Naive B cell (primary cell): ENCODE measurements around the gene NAA38. TPM values are rescaled to one million over a fixed set of nuclear protein-coding genes. Genes with fewer than 3 reads are reported as not detected.

Source experiments
- ATAC-seq, 2 donors: fragments of 150-1000 bp; cut with Tn5 transposase; 2 replicates each; pipeline ENCODE4 v1.10.0; 2021; ENCODE audit warnings: low read depth in 2 of 2, mild to moderate bottlenecking in 2 of 2, moderate library complexity in 2 of 2
- DNase-seq: peaks from one replicate; pipeline ENCODE4 v3.0.0; 2022
- H3K27ac Mint-ChIP-seq, 6 donors: one replicate each; pipeline ENCODE4 v1.8.0; 2020 to 2022; ENCODE audit warnings: mild to moderate bottlenecking in 6 of 6, mixed read lengths in 6 of 6, moderate library complexity in 5 of 6, inconsistent platforms in 2 of 6
- H3K27me3 Mint-ChIP-seq, 3 donors: one replicate each; pipeline ENCODE4 v1.8.0; 2021 to 2022; ENCODE audit warnings: mixed read lengths in 3 of 3, mild to moderate bottlenecking in 1 of 3
- H3K36me3 Mint-ChIP-seq, 2 donors: one replicate each; pipeline ENCODE4 v1.8.0; 2020 to 2022; ENCODE audit warnings: mixed read lengths in 2 of 2, inconsistent platforms in 1 of 2, mild to moderate bottlenecking in 1 of 2
- H3K4me1 Mint-ChIP-seq, 3 donors: one replicate each; pipeline ENCODE4 v1.8.0; 2020 to 2022; ENCODE audit warnings: mixed read lengths in 3 of 3, inconsistent platforms in 1 of 3, mild to moderate bottlenecking in 1 of 3, moderate library complexity in 1 of 3
- H3K4me3 Mint-ChIP-seq, 8 donors: one replicate each; pipeline ENCODE4 v1.8.0; 2020 to 2022; ENCODE audit warnings: mild to moderate bottlenecking in 8 of 8, mixed read lengths in 8 of 8, moderate library complexity in 8 of 8, inconsistent platforms in 2 of 8
- H3K9me3 Mint-ChIP-seq, 7 donors: one replicate each; pipeline ENCODE4 v1.8.0; 2020 to 2022; ENCODE audit warnings: mixed read lengths in 7 of 7, mild to moderate bottlenecking in 5 of 7, inconsistent platforms in 2 of 7, moderate library complexity in 1 of 7
- polyA plus RNA-seq, 6 donors: library from polyadenylated mRNA; unstranded; fragments of 300-500 nt; fragmentation: Illumina TruSeq; gene quantifications; one replicate each; pipeline ENCODE4 v1.2.3, GENCODE V29; 2021; ENCODE audit warnings: low read depth in 6 of 6

The NAA38 gene
- polyA plus RNA-seq, 6 donors from 2014 or later: 121 to 158 (median 136) TPM

DNA sequence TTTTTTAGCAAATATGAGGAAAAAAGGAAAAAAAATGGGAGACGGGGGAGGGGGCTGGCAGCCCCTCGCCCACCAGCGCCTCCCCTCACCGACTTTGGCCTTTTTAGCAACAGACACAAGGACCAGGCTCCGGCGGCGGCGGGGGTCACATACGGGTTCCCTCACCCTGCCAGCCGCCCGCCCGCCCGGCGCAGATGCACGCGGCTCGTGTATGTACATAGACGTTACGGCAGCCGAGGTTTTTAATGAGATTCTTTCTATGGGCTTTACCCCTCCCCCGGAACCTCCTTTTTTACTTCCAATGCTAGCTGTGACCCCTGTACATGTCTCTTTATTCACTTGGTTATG is 3.7 kb downstream of the NAA38 start:
- H3K27me3 Mint-ChIP-seq: no peaks in the 10 kb centered on the region
- peaks cover 15 to 20% (median 17%) of the 10 kb centered on the region in 3 donors for H3K4me1 Mint-ChIP-seq
- peak overlapping the region in 2 of 8 donors; percentile 10 to 42 for H3K4me3 Mint-ChIP-seq
- no peak for DNase-seq
- no peak for ATAC-seq
- peak overlapping the region in 3 of 6 donors; percentile 38 to 74 (median 62) for H3K27ac Mint-ChIP-seq
- no peaks in the 10 kb centered on the region for H3K36me3 Mint-ChIP-seq
- H3K9me3 Mint-ChIP-seq: no peaks in the 10 kb centered on the region

DNA sequence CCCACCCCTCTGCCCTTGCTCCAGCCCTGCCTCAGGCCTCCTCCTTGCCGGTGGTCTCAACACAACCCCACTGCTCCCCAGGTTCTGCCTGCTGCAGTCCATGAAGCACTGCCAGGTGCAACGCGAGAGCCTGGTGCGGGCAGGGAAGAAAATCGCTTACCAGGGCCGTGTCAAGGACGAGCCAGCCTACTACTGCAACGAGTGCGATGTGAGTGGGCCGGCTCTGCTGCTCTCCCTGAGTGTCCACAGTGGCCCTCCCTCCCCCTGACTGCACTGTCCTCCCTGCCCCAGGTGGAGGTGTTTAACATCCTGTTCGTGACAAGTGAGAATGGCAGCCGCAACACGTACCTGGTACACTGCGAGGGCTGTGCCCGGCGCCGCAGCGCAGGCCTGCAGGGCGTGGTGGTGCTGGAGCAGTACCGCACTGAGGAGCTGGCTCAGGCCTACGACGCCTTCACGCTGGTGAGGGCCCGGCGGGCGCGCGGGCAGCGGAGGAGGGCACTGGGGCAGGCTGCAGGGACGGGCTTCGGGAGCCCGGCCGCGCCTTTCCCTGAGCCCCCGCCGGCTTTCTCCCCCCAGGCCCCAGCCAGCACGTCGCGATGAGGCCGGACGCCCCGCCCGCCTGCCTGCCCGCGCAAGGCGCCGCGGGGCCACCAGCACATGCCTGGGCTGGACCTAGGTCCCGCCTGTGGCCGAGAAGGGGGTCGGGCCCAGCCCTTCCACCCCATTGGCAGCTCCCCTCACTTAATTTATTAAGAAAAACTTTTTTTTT is 4.3 kb downstream of the NAA38 start:
- no peaks in the 10 kb centered on the region for H3K36me3 Mint-ChIP-seq
- H3K27me3 Mint-ChIP-seq: no peaks in the 10 kb centered on the region
- peaks cover 15 to 22% (median 17%) of the 10 kb centered on the region in 3 donors for H3K4me1 Mint-ChIP-seq
- H3K9me3 Mint-ChIP-seq: no peaks in the 10 kb centered on the region
- ATAC-seq (no peak), DNase-seq (peak; percentile 26)
- peak overlapping the region in 3 of 6 donors; percentile 73 to 88 (median 81) for H3K27ac Mint-ChIP-seq
- peak overlapping the region in 1 of 8 donors; percentile 85 for H3K4me3 Mint-ChIP-seq

DNA sequence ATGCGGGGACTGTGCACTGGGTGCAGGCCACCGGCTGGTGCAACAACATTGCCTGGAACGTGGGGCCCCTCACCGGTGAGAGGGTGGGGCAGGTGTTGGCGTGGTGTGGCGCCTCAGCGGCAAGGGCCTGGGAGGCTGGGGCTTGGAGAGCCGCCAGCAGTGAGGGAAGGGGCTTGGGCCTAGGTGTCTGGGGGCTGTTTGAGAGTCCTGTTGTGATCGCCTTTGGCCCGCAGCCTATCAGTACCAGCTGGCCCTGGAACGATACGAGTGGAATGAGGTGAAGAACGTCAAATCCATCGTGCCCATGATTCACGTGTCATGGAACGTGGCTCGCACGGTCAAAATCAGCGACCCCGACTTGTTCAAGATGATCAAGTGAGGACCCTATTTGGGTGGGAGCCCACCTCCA is 5.1 kb downstream of the NAA38 start:
- H3K4me3 Mint-ChIP-seq: peak overlapping the region in 2 of 8 donors; percentile 80 to 85
- no peaks in the 10 kb centered on the region for H3K9me3 Mint-ChIP-seq
- peaks cover 15 to 22% (median 17%) of the 10 kb centered on the region in 3 donors for H3K4me1 Mint-ChIP-seq
- DNase-seq (no peak), ATAC-seq (no peak)
- H3K27ac Mint-ChIP-seq: peak overlapping the region in 4 of 6 donors; percentile 73 to 92 (median 89)
- H3K27me3 Mint-ChIP-seq: no peaks in the 10 kb centered on the region
- H3K36me3 Mint-ChIP-seq: no peaks in the 10 kb centered on the region

DNA sequence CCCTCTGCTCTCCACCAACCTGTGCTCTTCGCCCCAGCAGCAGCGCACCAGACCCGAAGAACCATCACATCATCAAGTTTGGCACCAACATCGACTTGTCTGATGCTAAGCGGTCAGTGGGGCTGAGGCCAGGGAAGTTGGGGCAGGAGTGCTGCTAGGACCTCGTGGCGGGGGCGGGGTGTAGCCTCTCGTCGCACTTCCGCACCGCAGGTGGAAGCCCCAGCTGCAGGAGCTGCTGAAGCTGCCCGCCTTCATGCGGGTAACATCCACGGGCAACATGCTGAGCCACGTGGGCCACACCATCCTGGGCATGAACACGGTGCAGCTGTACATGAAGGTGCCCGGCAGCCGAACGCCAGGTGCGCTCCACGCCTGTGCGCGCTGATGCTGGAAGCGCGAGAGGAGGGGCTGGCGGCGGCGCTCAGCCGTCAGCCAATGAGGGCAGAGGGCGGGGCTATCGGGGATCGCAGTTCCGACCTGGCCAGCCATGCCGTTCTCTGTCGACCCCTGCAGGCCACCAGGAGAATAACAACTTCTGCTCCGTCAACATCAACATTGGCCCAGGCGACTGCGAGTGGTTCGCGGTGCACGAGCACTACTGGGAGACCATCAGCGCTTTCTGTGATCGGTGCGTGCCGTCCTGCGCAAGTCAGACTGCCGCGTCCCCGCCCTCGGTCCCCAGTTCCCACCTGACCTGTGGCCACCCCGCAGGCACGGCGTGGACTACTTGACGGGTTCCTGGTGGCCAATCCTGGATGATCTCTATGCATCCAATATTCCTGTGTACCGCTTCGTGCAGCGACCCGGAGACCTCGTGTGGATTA is 5.7 kb downstream of the NAA38 start:
- H3K27ac Mint-ChIP-seq: peak overlapping the region; percentile 87 to 97 (median 91)
- H3K4me1 Mint-ChIP-seq: peaks cover 15 to 22% (median 17%) of the 10 kb centered on the region in 3 donors
- DNase-seq: peak; percentile 95
- peak; percentile 78 to 86 for ATAC-seq
- H3K27me3 Mint-ChIP-seq: no peaks in the 10 kb centered on the region
- H3K4me3 Mint-ChIP-seq: peak overlapping the region; percentile 56 to 85 (median 77)
- H3K9me3 Mint-ChIP-seq: no peaks in the 10 kb centered on the region
- peaks cover 0 to 4% of the 10 kb centered on the region in 2 donors for H3K36me3 Mint-ChIP-seq

DNA sequence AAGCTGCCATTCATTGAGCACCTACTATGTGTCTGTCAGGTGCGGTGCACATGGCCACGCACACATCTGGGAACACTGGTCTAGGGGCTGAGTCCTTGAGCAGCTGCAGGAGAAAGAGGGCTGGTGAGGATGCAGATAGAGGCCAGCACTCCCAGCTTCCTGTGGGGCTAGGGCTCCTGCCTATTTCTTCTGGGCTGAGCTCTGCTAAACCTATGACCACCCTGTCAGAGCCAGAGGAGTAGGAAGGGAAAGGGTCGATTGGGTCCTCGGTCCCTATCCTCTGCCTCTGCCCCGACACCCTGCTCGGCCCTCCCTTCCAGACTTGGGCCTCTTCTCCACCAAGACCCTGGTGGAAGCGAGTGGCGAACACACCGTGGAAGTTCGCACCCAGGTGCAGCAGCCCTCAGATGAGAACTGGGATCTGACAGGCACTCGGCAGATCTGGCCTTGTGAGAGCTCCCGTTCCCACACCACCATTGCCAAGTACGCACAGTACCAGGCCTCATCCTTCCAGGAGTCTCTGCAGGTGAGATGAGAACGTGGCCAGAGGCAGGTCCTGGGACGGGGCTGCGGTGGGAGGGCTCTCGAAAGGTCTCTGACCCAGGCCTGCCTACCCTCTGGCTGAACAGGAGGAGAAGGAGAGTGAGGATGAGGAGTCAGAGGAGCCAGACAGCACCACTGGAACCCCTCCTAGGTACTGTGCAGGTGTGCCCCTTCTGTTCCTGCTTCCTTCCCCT is 6.5 kb downstream of the NAA38 start:
- no peaks in the 10 kb centered on the region for H3K9me3 Mint-ChIP-seq
- peaks cover 0 to 7% of the 10 kb centered on the region in 2 donors for H3K36me3 Mint-ChIP-seq
- ATAC-seq: peak; percentile 1 to 4
- peak overlapping the region; percentile 87 to 97 (median 91) for H3K27ac Mint-ChIP-seq
- peak overlapping the region; percentile 56 to 85 (median 77) for H3K4me3 Mint-ChIP-seq
- peaks cover 15 to 22% (median 17%) of the 10 kb centered on the region in 3 donors for H3K4me1 Mint-ChIP-seq
- H3K27me3 Mint-ChIP-seq: no peaks in the 10 kb centered on the region
- no peak for DNase-seq

DNA sequence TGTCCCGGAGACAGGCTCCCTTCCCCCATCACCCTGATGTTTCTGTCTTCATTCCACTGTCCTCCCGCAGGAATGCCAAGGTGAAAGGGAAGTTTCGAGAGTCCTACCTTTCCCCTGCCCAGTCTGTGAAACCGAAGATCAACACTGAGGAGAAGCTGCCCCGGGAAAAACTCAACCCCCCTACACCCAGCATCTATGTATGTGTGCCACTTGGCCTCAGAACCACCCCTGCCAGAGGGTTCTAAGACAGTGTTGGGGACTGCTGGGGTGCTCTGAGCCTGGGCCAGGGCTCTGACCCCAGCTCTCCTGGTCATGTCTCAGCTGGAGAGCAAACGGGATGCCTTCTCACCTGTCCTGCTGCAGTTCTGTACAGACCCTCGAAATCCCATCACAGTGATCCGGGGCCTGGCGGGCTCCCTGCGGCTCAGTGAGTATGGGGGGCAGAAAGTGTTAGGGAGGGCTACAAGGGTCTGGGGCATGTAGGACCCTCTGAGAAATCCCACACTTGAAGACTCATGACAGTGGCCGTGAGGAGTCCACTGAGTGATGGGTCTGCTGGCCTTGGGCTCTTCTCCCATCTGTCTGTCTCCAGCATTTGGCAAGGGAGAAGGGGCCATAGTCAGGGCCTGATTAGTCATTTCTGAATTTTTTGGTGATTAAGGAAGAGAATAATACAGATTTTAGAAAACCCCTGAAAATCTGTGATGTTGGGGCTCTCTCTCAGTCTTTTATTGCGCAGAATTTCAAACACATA is 7.4 kb downstream of the NAA38 start:
- H3K4me3 Mint-ChIP-seq: peak overlapping the region in 2 of 8 donors; percentile 25 to 85
- DNase-seq (no peak), ATAC-seq (no peak)
- H3K9me3 Mint-ChIP-seq: no peaks in the 10 kb centered on the region
- peaks cover 23 to 30% (median 26%) of the 10 kb centered on the region in 3 donors for H3K4me1 Mint-ChIP-seq
- peak overlapping the region; percentile 22 to 95 (median 88) for H3K27ac Mint-ChIP-seq
- H3K27me3 Mint-ChIP-seq: no peaks in the 10 kb centered on the region
- H3K36me3 Mint-ChIP-seq: peaks cover 0 to 7% of the 10 kb centered on the region in 2 donors

DNA sequence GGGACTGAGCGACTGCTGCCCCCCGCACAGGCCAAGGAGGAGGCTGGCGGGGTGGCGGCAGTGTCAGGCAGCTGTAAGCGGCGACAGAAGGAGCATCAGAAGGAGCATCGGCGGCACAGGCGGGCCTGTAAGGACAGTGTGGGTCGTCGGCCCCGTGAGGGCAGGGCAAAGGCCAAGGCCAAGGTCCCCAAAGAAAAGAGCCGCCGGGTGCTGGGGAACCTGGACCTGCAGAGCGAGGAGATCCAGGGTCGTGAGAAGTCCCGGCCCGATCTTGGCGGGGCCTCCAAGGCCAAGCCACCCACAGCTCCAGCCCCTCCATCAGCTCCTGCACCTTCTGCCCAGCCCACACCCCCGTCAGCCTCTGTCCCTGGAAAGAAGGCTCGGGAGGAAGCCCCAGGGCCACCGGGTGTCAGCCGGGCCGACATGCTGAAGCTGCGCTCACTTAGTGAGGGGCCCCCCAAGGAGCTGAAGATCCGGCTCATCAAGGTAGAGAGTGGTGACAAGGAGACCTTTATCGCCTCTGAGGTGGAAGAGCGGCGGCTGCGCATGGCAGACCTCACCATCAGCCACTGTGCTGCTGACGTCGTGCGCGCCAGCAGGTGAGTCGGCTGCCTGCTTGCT is 8.1 kb downstream of the NAA38 start:
- peak overlapping the region in 3 of 6 donors; percentile 59 to 92 (median 88) for H3K27ac Mint-ChIP-seq
- H3K36me3 Mint-ChIP-seq: peaks cover 0 to 7% of the 10 kb centered on the region in 2 donors
- H3K4me1 Mint-ChIP-seq: peaks cover 27 to 32% (median 31%) of the 10 kb centered on the region in 3 donors

DNA sequence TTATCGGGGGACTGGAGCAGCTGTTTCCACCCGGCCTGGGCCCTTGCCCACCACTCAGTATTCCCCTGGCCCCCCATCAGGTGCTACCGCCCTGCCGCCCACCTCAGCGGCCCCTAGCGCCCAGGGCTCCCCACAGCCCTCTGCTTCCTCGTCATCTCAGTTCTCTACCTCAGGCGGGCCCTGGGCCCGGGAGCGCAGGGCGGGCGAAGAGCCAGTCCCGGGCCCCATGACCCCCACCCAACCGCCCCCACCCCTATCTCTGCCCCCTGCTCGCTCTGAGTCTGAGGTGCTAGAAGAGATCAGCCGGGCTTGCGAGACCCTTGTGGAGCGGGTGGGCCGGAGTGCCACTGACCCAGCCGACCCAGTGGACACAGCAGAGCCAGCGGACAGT is 8.6 kb downstream of the NAA38 start:
- peak overlapping the region in 2 of 6 donors; percentile 4 to 88 for H3K27ac Mint-ChIP-seq
- peak overlapping the region in 1 of 8 donors; percentile 85 for H3K4me3 Mint-ChIP-seq
- peaks cover 0 to 7% of the 10 kb centered on the region in 2 donors for H3K36me3 Mint-ChIP-seq
- no peaks in the 10 kb centered on the region for H3K27me3 Mint-ChIP-seq
- no peaks in the 10 kb centered on the region for H3K9me3 Mint-ChIP-seq
- peaks cover 32 to 36% (median 35%) of the 10 kb centered on the region in 3 donors for H3K4me1 Mint-ChIP-seq
- ATAC-seq: no peak
- no peak for DNase-seq

More for the DNA sequence above, 8.1 kb downstream of the NAA38 start:
- H3K9me3 Mint-ChIP-seq: no peaks in the 10 kb centered on the region
- DNase-seq (no peak), ATAC-seq (no peak)
- H3K27me3 Mint-ChIP-seq: no peaks in the 10 kb centered on the region
- H3K4me3 Mint-ChIP-seq: peak overlapping the region in 2 of 8 donors; percentile 25 to 85

DNA sequence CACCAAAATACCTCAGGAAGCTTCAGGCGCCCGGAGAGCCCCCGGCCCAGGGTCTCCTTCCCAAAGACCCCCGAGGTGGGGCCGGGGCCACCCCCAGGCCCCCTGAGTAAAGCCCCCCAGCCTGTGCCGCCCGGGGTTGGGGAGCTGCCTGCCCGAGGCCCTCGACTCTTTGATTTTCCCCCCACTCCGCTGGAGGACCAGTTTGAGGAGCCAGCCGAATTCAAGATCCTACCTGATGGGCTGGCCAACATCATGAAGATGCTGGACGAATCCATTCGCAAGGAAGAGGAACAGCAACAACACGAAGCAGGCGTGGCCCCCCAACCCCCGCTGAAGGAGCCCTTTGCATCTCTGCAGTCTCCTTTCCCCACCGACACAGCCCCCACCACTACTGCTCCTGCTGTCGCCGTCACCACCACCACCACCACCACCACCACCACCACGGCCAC is 9.2 kb downstream of the NAA38 start:
- Mint-ChIP-seq H3K27ac (peak overlapping the region in 5 of 6 donors; percentile 47 to 93 (median 81)), H3K4me1 (peaks cover 37 to 42% (median 39%) of the 10 kb centered on the region in 3 donors), H3K27me3 (no peaks in the 10 kb centered on the region), H3K4me3 (peak overlapping the region in 1 of 8 donors; percentile 58), H3K36me3 (peaks cover 0 to 7% of the 10 kb centered on the region in 2 donors), H3K9me3 (no peaks in the 10 kb centered on the region)
- no peak for DNase-seq
- no peak for ATAC-seq

DNA sequence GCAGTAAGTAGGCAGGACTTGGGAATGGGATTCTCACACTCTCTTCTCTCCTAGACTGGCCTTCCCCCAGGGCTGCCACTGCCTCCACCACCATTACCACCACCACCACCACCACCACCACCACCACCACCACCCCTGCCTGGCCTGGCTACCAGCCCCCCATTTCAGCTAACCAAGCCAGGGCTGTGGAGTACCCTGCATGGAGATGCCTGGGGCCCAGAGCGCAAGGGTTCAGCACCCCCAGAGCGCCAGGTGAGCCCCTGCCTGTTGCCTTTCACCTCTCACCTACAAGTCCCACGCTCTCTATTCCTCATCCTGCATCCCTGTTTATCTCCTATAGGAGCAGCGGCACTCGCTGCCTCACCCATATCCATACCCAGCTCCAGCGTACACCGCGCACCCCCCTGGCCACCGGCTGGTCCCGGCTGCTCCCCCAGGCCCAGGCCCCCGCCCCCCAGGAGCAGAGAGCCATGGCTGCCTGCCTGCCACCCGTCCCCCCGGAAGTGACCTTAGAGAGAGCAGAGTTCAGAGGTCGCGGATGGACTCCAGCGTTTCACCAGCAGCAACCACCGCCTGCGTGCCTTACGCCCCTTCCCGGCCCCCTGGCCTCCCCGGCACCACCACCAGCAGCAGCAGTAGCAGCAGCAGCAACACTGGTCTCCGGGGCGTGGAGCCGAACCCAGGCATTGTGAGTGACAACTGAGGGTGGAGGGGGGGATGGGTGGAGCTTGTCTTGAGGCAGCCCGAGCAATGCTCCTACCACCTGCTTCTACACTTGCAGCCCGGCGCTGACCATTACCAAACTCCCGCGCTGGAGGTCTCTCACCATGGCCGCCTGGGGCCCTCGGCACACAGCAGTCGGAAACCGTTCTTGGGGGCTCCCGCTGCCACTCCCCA is 10.3 kb downstream of the NAA38 start:
- Mint-ChIP-seq H3K4me3 (peak overlapping the region in 7 of 8 donors; percentile 5 to 94 (median 56)), H3K27me3 (no peaks in the 10 kb centered on the region), H3K4me1 (peaks cover 44 to 50% (median 45%) of the 10 kb centered on the region in 3 donors), H3K9me3 (peaks cover 0 to under 1% (median 0%) of the 10 kb centered on the region in 7 donors), H3K27ac (peak overlapping the region in 4 of 6 donors; percentile 66 to 99 (median 81)), H3K36me3 (peaks cover 0 to 7% of the 10 kb centered on the region in 2 donors)
- no peak for ATAC-seq
- no peak for DNase-seq

DNA sequence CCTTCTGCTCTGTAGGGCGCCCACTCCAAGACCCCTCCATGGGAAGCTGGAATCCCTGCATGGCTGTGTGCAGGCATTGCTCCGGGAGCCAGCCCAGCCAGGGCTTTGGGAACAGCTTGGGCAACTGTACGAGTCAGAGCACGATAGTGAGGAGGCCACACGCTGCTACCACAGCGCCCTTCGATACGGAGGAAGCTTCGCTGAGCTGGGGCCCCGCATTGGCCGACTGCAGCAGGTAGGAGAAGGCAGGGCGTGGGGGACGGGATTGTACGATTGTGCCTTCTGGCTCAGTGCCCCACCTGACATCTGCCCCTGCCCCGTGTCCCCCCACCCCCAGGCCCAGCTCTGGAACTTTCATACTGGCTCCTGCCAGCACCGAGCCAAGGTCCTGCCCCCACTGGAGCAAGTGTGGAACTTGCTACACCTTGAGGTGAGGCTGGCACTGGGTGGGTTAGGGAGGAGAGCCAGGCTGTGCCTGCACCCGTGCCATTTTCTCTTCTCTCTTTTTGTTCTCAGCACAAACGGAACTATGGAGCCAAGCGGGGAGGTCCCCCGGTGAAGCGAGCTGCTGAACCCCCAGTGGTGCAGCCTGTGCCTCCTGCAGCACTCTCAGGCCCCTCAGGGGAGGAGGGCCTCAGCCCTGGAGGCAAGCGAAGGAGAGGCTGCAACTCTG is 11.2 kb downstream of the NAA38 start:
- ATAC-seq: no peak

More for the DNA sequence above, 11.2 kb downstream of the NAA38 start:
- Mint-ChIP-seq H3K27me3 (no peaks in the 10 kb centered on the region), H3K9me3 (peaks cover 0 to 4% (median 0%) of the 10 kb centered on the region in 7 donors), H3K4me3 (peak overlapping the region in 7 of 8 donors; percentile 42 to 94 (median 60)), H3K36me3 (peaks cover 0 to 7% of the 10 kb centered on the region in 2 donors), H3K27ac (peak overlapping the region in 5 of 6 donors; percentile 60 to 99 (median 85)), H3K4me1 (peaks cover 42 to 51% (median 43%) of the 10 kb centered on the region in 3 donors)
- no peak for DNase-seq
